Suprapubic skin (tissue), 3 donors: ENCODE results near the gene LAX1.

Source experiments
- CTCF ChIP-seq, 2 donors: fragments of 200-600 bp in 1 of 2; fragments of 450-650 bp in 1 of 2; sonication (generic) in 1 of 2; IDR thresholded peaks; one replicate each; pipeline ENCODE4 v1.5.1; 2016 to 2019; ENCODE audit warnings: antibody characterized with exemption in 2 of 2, mild to moderate bottlenecking in 1 of 2, moderate library complexity in 1 of 2
- POLR2A ChIP-seq, 2 donors: fragments of 450-650 bp; IDR thresholded peaks; one replicate each; pipeline ENCODE4 v1.6.1; 2017; ENCODE audit warnings: antibody characterized with exemption in 2 of 2, mild to moderate bottlenecking in 2 of 2, moderate library complexity in 2 of 2

- no peak for TF ChIP-seq CTCF (IDR thresholded peaks at IDR 0.05)
- TF ChIP-seq POLR2A (IDR thresholded peaks at IDR 0.05), result no peak
Observed at GRCh38 chr1:203778789-203779188, 13.8 kb downstream of the LAX1 start.
